HUDEP-2 (cell line): ENCODE measurements around the gene ZCCHC14.
"Not testable (repeated sequence)": the region's sequence is repeated elsewhere in the genome, so short reads cannot be mapped to it uniquely, and the experiment has no call there.

ENCODE experiments used
- DNase-seq, 76 experiments: peaks; one replicate each; lab custom pipeline; 2025; ENCODE audit not compliant: unreplicated experiment in 76 of 76; lab: John Stamatoyannopoulos, UW

The ZCCHC14 gene

GRCh38 chr16:87369117-87369765, 123.6 kb downstream of the ZCCHC14 start:
- no peak for DNase-seq

- no peak for DNase-seq
These were observed 124.6 kb downstream of the ZCCHC14 start for GRCh38 chr16:87368029-87368770.

- no peak for DNase-seq
These were observed 125.3 kb downstream of the ZCCHC14 start for GRCh38 chr16:87367529-87367928.

- DNase-seq, result no peak
These were observed 125.9 kb downstream of the ZCCHC14 start for GRCh38 chr16:87366930-87367329.

- no peak for DNase-seq
These were observed 126.5 kb downstream of the ZCCHC14 start for GRCh38 chr16:87366288-87366687.

GRCh38 chr16:87365021-87365713, 127.7 kb downstream of the ZCCHC14 start:
- no peak for DNase-seq

GRCh38 chr16:87363771-87364455, 128.9 kb downstream of the ZCCHC14 start:
- DNase-seq, result no peak

- not testable (repeated sequence) for DNase-seq
These were observed 129.8 kb downstream of the ZCCHC14 start for GRCh38 chr16:87362828-87363559.

- DNase-seq, result no peak
These were observed 130.8 kb downstream of the ZCCHC14 start for GRCh38 chr16:87361916-87362619.

- DNase-seq, result no peak
These were observed 131.8 kb downstream of the ZCCHC14 start for GRCh38 chr16:87360862-87361610.

GRCh38 chr16:87359121-87359520, 133.7 kb downstream of the ZCCHC14 start:
- no peak for DNase-seq

- DNase-seq, result no peak
These were observed 134.1 kb downstream of the ZCCHC14 start for GRCh38 chr16:87358696-87359095.

- DNase-seq, result no peak
These were observed 134.6 kb downstream of the ZCCHC14 start for GRCh38 chr16:87358250-87358649.

- no peak for DNase-seq
These were observed 136.4 kb downstream of the ZCCHC14 start for GRCh38 chr16:87356491-87356853.
